HUES48 (cell line): ENCODE measurements around the gene NRP1.

Experiments
- H3K27ac ChIP-seq: one replicate; pipeline ENCODE4 v1.7.0; 2013; ENCODE audit warnings: low read depth, low read length, inconsistent platforms
- H3K27me3 ChIP-seq: 2 replicates; pipeline ENCODE4 v1.6.1; 2013; ENCODE audit warnings: mild to moderate bottlenecking, low read length; ENCODE audit not compliant: control insufficient read depth, insufficient read depth
- H3K36me3 ChIP-seq: 2 replicates; pipeline ENCODE4 v1.6.1; 2013; ENCODE audit warnings: low read length; ENCODE audit not compliant: control insufficient read depth, insufficient read depth
- H3K4me1 ChIP-seq: 2 replicates; pipeline ENCODE4 v1.6.1; 2013; ENCODE audit warnings: mild to moderate bottlenecking, low read length; ENCODE audit not compliant: control insufficient read depth, insufficient read depth
- H3K4me3 ChIP-seq: 2 replicates; pipeline ENCODE4 v1.5.1; 2013; ENCODE audit warnings: mild to moderate bottlenecking, low read depth, low read length
- H3K9ac ChIP-seq: 2 replicates; pipeline ENCODE4 v1.6.1; 2013; ENCODE audit warnings: mild to moderate bottlenecking, low read depth, low read length, moderate library complexity
- H3K9me3 ChIP-seq: 2 replicates; pipeline ENCODE4 v1.6.1; 2013; ENCODE audit warnings: low read length; ENCODE audit not compliant: control insufficient read depth, insufficient read depth

The NRP1 gene

DNA sequence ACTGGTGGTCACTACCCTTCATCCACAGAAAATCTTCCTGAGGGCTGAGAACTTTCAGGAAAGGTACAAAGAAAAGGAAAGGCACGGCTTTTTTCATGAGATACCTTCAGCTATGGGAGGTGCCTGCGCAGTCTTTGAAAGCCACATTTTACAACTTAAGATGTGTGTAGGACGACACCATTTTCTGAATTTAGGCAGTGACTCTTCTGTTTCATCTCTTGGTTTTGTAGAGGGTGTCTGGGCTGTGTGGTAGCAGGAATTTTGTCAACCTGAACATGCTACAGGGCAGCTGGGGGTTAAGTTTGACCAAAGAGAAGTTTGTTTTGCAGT is 138.1 kb downstream of the NRP1 start:
- Histone ChIP-seq H3K9me3 (no peaks in the 10 kb centered on the region), H3K4me1 (no peaks in the 10 kb centered on the region; the same call in 1 of the 2 replicates), H3K27me3 (no peaks in the 10 kb centered on the region), H3K9ac (no peak overlapping the region), H3K4me3 (no peak overlapping the region), H3K36me3 (no peaks in the 10 kb centered on the region), H3K27ac (no peak overlapping the region)

DNA sequence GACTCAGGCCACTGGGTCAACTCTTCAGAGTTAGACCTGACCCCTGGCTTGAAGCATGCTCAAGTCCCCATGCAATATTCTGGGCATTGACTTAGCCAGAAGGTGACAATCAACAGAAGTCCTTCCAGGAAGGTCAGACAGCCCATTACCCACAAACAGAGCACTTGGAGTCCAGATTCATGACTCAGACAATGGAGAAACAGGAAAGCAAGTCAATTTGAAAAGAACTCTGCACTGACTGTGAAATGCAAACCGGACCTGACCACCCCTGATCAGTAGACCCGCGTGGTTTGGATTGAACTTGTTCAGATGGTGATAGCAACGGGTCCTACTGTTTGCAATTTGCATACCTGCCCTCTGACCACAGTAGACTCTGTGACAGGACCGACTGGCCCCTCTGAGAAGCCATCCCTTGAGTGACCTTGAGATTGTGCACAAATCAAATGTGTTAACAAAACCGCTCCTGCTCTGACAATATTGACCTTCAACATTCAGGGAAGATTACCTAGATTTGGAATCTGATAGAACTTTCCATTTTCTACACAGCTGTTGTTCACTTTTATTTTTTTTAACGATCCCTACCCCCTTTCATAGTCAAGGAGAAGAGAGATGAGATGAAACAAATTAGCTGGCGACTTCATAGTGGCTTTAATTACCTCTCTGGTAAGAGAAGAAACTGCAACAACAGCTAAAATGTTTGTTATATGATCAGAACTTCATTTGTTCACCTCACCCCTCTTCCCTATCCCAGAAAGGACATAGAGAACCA is 138.7 kb downstream of the NRP1 start:
- no peaks in the 10 kb centered on the region; the same call in 1 of the 2 replicates for H3K4me1 ChIP-seq

DNA sequence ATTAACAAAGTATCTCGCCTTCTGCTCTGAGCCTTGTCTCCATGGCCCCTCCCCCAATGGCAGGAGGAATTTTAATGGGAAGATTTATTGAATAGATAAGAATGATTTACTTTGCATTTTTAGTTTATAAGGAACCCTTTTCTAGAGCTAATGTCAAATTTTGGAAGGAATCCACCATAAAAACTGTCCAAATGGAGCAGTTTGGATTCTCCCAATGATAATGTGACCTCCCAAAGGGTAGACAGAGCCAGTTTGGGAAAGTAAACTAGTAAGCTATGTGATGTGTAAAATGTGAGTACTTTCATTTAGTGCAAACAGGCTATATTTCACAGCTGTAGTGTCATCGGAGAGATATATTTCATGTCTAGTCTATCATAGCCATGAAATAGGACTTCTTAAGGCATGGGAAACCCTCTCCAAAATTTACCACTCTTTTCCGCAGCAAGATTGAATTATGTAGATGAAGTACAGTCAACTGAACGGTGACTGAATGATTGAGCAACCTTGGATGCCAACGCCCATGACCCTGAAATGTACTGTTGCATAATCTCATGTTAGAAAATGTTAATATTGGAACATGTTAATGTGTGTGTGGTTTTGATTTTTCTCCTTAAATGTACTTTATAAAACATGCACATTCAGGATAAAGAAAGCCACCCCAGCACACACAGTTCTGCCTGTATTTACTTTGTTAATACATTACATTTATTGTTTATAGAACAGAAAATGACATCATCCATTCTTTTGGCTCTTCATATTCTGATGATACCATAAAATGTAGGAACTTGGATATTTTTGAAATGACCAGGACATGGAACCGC is 140.6 kb downstream of the NRP1 start:
- Histone ChIP-seq H3K9me3 (no peaks in the 10 kb centered on the region), H3K4me3 (no peak overlapping the region), H3K27me3 (no peaks in the 10 kb centered on the region), H3K36me3 (no peaks in the 10 kb centered on the region), H3K27ac (no peak overlapping the region), H3K9ac (no peak overlapping the region), H3K4me1 (no peaks in the 10 kb centered on the region; the same call in 1 of the 2 replicates)

More for the DNA sequence above, 138.7 kb downstream of the NRP1 start:
- no peaks in the 10 kb centered on the region for H3K36me3 ChIP-seq
- no peak overlapping the region for H3K4me3 ChIP-seq
- no peak overlapping the region for H3K27ac ChIP-seq
- H3K27me3 ChIP-seq, result no peaks in the 10 kb centered on the region
- no peaks in the 10 kb centered on the region for H3K9me3 ChIP-seq
- no peak overlapping the region for H3K9ac ChIP-seq

DNA sequence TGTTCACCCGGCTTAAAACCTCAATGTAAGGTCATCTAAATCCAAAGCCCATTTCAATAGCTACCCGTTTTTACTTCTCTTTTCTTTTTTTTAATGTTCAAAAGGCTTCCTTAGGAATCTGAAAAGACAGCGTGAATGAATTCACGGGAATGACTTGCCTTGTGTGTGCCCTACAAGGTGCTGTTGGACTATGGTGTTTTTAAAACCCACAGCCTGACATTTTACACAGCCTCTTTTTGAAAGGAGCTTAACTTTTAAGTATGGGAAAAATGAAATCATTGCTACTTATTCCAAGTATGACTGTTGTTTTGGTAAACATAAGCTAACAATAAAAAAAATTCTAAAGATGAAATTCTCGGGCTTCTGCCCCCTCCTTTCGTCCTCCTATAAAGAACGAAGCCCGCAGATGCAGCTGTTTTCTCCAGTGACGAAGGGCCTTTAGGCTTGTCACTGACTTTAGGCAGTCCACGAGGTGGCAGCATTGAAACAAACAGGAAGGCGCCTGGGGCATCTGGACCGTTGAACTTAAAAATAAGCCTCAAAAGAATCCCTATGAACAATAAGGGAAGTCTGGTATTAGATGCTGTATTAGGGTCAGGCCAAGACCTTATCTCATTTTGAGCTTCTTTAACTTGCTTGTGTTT is 141.3 kb downstream of the NRP1 start:
- Histone ChIP-seq H3K27ac (no peak overlapping the region), H3K36me3 (no peaks in the 10 kb centered on the region), H3K4me1 (no peaks in the 10 kb centered on the region; the same call in 1 of the 2 replicates), H3K9ac (no peak overlapping the region), H3K4me3 (no peak overlapping the region), H3K9me3 (no peaks in the 10 kb centered on the region), H3K27me3 (no peaks in the 10 kb centered on the region)

DNA sequence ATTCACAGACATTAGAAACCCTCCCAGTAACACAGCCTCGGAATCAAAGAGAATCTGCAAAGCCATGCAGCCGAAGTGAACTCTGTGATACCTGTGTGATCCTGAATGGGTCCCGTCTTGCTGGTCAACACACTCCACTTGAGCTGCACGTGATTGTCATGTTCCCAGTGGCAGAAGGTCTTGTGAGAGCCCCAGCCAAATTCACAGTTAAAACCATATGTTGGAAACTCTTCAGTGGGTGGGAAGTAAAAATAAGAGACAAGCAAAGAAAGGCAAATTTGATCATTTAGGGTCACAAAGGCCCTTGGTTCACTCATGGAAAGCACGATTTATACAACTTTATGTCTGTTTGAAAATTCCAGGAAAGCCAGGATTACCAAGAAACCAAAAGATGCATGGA is 142.3 kb downstream of the NRP1 start:
- Histone ChIP-seq H3K9me3 (no peaks in the 10 kb centered on the region), H3K4me3 (no peak overlapping the region), H3K27me3 (no peaks in the 10 kb centered on the region), H3K4me1 (peaks cover 7% of the 10 kb centered on the region; the same call in 1 of the 2 replicates), H3K27ac (no peak overlapping the region), H3K9ac (no peak overlapping the region), H3K36me3 (no peaks in the 10 kb centered on the region)

DNA sequence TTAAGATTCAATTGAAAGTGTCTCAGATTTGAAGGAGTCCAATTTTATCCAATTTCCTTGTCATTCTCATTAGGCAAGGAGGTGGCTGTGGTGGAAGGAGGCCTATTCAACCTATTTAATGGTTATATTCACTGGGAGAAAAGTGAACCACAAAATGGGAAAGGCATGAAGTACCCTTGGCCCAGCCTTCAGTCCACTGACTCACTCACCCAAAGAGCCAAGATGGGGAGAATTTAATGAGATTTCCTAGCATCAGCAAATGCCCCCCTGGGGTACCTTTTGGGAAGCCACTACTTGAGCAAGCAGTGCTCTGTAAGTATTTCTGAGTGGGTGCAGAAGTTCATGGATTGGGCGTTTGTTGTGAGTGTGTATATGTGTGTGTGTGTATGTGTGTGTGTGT is 144.1 kb downstream of the NRP1 start:
- Histone ChIP-seq H3K27me3 (no peaks in the 10 kb centered on the region), H3K36me3 (no peaks in the 10 kb centered on the region), H3K4me1 (peaks cover 7% of the 10 kb centered on the region; the same call in 1 of the 2 replicates), H3K9me3 (no peaks in the 10 kb centered on the region), H3K9ac (no peak overlapping the region), H3K4me3 (no peak overlapping the region), H3K27ac (no peak overlapping the region)

DNA sequence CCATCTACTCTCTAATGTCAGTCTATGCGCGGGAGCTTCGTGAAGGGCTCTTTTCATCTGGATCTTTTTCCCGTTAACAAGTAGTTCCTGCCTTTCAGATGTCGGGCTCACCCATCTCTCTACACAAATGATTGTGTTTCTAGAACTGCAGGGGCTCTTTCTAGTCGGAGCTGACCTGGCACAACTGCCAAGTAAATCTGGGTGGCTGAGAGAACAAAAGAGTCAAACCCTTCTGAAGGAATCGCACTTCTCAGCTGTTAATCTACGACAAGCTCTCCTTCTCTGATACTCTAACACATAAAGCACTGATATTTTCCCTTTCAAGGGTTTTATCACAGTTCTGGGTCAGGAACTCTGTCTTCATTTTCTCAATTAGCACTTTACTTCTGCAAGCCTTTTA is 144.7 kb downstream of the NRP1 start:
- H3K9me3 ChIP-seq, result no peaks in the 10 kb centered on the region
- H3K9ac ChIP-seq, result no peak overlapping the region
- no peak overlapping the region for H3K4me3 ChIP-seq
- no peak overlapping the region for H3K27ac ChIP-seq
- H3K4me1 ChIP-seq, result peaks cover 7% of the 10 kb centered on the region; the same call in 1 of the 2 replicates
- H3K36me3 ChIP-seq, result no peaks in the 10 kb centered on the region
- no peaks in the 10 kb centered on the region for H3K27me3 ChIP-seq

DNA sequence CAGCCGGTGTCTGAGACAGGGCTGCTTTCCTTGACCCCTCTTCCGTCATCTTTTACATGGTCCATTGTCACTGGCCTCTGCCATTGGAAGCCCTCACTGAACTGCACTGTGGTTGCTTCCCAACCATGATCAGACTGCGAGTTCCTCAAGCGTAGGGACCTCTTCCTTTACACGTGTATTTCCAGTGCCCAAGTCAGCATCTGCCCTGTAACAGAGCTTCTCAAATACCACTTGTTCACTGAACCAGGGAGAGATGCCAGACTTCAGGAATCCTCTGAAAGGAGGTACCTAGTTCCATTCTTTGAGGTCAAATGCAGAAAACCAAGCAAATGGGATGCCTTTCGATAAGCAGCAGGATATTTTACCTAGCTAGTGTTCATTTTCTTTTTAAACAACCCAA is 145.1 kb downstream of the NRP1 start:
- Histone ChIP-seq H3K27me3 (no peaks in the 10 kb centered on the region), H3K4me1 (peaks cover 7% of the 10 kb centered on the region; the same call in 1 of the 2 replicates), H3K36me3 (no peaks in the 10 kb centered on the region), H3K27ac (no peak overlapping the region), H3K4me3 (no peak overlapping the region), H3K9ac (no peak overlapping the region), H3K9me3 (no peaks in the 10 kb centered on the region)

DNA sequence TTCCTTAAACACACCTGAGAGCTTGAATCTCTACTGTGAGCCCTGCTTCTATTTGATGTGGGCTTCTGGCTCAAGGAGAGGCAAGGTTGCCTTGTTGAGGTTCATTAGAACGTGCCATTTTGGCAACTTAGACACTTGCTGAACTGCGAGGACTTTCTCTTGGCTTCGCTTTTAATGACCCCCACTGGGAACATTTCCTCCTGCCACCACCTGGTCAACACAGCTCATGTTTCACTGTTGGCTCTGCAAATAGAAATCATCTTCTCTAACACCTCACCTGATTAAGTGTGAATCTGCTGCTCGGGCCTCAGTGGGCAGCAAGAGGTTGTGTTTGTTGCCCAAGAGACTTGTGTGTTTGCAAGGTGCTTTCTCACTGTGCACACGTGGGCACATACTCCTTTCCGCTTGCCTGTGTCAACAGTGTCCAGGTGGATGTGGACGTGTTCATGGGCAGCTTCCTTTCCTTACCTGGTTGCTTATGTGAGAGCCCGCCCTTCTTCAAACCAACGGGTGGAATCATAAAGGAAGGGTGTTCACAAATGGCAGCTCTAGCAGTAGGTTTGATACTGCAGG is 147.0 kb downstream of the NRP1 start:
- Histone ChIP-seq H3K36me3 (no peaks in the 10 kb centered on the region), H3K27ac (no peak overlapping the region), H3K4me3 (no peak overlapping the region), H3K9me3 (no peaks in the 10 kb centered on the region), H3K4me1 (peaks cover 7% of the 10 kb centered on the region; the same call in 1 of the 2 replicates), H3K27me3 (no peaks in the 10 kb centered on the region), H3K9ac (no peak overlapping the region)

DNA sequence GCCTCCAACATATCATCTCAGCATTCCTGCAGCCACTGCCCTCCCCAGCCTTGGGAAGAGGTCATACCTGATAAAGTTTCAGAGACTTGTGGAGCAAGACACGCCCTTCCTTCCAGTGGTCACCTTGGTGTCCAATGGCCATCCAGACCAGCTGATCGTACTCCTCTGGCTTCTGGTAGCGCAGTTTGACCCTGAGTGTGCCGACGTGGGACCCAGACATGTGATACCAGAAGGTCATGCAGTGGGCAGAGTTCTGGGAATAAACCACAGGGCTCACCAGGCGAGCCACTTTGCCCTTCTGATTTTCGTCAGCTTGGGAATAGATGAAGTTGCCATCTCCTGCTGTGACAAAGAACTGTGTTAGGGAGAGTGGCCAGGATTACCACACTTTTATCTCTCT is 148.3 kb downstream of the NRP1 start:
- no peaks in the 10 kb centered on the region for H3K36me3 ChIP-seq
- H3K4me3 ChIP-seq, result no peak overlapping the region
- H3K9me3 ChIP-seq, result no peaks in the 10 kb centered on the region
- H3K4me1 ChIP-seq, result peaks cover 7% of the 10 kb centered on the region; the same call in 1 of the 2 replicates
- no peak overlapping the region for H3K9ac ChIP-seq
- H3K27ac ChIP-seq, result no peak overlapping the region
- H3K27me3 ChIP-seq, result no peaks in the 10 kb centered on the region
